ENCODE data around the gene CCDC181.

CCDC181 gene

DNA sequence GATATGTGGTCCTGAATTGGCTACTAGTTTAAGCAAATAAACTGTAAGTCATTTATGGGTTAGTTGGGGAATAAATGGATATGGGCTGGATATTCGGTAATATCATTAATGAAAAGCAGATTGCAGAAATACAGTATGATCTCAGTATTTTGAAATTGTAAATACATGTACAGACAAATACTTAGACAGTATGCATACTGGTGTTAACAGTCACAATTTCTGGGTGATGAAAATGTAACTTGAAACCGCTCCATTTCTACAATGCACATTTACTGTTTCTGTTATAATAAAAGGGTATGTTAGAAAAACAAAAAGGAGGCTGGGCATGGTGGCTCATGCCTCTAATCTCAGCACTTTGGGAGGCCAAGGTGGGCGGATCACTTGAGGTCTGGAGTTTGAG lies 31.3 kb downstream of the CCDC181 start:
- DNase-seq (ENCODE audit: low read depth), result no peak

DNA sequence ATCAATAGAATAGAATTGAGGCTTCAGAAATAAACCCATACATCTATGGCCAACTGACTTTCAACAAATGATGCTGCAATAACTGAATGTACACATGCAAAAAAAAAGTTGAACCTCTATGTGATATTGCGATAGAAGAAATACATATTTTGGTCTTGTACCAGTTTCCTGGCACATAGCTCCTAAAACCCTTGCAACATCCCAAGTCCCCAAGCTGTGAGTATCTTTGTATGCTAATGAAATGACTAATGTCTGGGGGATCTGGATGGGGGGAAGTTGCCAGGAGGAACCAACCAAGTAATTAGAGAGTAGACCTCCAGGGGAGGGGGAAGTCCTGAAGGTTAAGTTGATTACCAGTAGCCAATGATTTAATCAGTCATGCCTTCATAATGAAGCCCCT lies 34.9 kb downstream of the CCDC181 start:
- no peak for DNase-seq (ENCODE audit: low read depth)

DNA sequence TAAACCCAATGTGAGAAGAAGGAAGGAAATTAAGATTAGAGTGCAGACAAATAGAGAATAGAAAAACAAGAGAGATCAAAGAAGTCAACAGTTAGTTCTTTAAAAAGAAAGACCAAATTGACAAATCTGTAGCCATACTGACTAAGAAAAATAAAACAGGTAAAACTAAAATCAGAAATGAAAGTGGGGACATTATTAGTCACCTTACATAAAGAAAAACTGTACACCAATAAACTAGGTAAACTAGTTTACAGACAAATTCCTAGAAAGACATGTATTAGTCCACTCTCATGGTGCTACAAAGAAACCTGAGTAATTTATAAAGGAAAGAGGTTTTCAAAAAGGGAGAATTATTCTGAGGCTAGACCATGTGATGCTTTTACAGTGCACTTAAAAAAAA lies 37.0 kb downstream of the CCDC181 start:
- no peak for DNase-seq (ENCODE audit: low read depth)

DNA sequence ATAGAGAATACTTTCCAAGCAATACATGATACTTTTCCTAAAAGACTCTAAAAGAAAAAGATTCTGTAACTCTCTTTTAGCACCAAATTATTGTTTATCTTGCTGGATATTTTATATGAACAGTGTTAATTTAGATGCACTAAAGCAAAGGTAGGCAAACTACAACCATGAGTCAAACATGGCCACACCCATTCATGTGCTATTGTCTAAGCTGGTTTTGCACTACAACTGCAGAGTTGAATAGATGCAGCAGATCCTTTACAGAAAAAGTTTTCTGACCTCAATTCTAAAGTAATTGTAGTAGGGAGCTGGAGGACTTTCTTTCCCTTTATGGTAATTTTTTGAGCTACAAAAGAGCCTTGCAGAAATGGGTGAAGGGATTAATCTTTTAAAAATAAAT lies 39.9 kb downstream of the CCDC181 start:
- no peak for DNase-seq (ENCODE audit: low read depth)

DNA sequence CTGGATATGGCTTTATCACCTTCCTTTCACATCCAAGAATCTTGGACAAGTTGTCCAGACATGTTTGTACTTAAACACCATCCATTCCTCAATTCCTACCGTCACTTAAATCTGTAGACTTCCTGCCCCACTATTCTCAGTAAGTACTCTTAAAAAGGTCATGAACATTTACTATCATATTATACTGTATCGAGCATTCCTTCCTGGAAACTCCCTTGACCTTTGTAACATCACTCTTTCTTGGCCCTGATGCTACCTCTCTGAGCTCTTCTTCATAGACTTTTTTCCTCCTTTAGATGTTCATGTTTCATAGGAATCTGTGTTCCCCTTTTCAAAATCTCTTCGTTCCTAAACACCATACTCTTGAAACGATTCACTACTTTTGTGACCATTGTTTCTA lies 43.8 kb downstream of the CCDC181 start:
- no peak for DNase-seq (ENCODE audit: low read depth)

DNA sequence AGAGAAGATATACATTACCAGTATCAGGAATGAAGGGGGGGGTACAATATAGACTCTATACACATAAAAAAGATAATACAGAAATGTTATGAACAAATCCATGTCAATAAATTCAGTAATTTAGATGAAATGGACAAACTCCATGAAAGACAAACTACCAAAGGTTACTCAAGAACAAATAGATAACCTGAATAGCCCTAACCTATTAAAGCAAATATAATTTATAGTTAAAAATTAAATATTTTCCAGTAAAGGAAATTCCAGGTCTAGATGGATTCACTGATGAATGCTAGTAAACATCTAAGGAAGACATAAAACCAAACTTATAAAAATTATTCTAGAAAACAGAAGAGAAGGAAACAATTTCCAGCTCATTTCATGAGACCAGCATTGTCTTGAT lies 46.1 kb downstream of the CCDC181 start:
- no peak for DNase-seq (ENCODE audit: low read depth)

DNA sequence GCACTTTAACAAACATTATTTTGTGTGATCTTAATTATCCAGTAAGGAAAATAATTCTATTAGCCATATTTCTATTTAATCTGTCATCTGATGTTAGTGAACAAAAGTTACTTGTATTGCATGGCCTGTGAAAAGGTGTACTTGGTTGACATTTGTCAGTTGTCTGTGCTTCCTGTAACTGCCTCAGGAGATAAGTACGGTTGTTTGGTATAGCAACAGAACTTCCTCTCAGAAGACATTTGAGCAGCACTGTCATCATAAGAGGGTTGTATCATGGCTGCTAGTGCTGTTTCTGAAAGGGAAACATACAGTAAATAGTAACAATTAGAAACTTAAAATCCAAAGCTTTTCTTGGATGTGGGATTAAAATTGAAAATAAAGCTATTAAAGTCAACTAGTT lies 55.9 kb downstream of the CCDC181 start:
- no peak for DNase-seq (ENCODE audit: low read depth)

DNA sequence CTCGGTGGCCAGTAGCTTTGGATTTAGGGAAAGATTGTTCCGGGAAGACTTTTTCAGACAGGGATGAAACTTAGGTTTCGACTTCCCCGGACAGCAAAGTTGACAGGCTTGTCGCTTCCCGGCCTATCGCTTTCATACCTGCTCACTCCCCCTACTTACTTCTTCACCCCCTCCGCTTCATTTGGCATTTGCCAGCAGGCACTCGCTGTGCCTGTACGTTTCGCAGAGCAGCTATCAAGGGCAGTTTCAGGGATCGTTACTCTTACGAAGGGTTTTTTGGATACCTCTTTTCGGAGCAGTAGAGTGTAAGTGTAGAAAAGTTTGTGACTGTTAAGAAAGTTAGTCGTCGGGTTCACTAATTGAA lies 58.9 kb downstream of the CCDC181 start:
- peak; percentile 11 for DNase-seq (ENCODE audit: low read depth)

DNA sequence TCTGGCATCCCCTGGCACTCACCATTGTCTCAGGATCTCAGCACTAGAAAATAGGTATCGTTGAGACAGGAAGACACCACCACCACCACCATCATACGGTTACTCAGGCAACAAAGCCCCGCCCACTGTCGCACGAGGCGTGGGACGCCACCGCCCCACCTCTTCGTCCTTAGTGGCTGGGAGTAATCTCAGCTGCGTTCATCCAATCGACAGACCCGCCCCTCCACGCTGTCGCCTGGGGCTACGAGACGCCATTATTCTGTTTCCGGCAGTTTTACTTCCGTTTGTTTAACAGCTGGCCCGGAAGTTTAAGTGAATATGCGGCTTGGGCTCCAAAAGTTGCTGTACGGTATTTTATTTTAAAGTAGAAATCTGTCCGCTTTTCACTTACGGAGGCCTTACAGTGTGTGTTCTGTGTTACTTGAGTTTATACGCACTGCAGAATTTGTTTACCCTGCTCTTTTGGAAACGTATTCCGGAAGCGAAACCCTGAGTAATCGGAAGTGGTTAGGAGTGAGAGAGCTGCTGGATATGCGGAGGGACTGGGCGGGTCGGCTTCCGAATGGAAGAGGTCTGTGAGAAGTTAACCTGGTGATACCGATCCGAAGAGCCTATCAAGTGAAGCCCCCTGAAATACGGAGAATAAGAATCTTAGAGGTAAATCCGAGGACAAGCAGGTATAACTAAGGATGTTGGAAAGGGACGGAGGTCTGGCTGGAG lies 59.4 kb downstream of the CCDC181 start, which contains the start of the genes BLZF1 and NME7:
BLZF1 (plus strand) TSS at position 510 of the 720 bp plus-strand sequence. CDS start 1,328 bp downstream, outside the sequence.
NME7 (minus strand) TSS at position 112 of the 720 bp plus-strand sequence; CDS start at position 25, 87 bp downstream.
- peak; percentile 98 for DNase-seq (ENCODE audit: low read depth)

DNA sequence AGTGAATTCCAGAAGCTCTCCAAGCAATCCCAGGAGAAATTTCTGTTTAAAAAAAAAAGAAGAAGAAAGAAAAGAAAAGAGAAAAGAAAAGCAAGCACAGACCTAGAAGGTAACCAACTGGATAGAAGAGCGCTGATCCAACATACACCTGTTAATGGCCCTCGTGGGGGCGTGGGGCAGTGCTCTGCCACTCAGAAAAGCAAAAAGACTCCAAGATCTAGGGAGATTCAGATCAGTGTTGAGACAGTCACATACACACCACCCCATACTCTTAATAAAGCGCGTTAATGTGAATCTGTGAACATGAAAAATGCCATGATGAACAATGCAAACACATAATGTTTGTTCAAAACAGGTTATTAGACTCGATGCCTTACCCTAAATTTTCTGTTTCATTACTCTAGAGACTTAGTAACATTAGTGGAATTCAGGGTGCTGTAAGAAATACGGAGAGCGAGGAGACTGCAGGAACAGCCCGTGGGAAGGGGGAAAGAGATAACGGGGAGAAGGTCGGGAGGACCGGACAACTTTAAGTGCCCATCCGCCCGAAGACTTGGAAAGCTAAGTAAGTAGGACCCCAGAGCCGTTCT lies 60.1 kb downstream of the CCDC181 start:
- DNase-seq (ENCODE audit: low read depth), result no peak

DNA sequence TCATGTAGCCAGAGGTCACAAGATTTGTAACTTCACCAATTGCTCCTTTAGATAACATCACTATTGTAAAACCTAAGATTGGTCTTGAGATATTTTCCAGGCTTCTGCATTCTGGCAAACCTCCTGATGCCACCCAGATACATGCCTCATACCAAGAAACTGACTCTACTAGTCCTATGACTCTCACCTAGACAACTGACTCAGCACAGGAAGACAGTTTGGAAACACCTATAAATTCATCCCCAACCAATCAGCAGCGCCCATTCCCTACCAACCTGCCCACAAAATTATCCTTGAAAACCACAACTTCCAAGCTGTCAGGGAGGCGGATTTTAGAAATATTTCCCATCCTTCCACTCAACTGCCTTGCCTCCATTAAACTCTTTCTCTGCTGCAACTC lies 62.3 kb downstream of the CCDC181 start:
- no peak for DNase-seq (ENCODE audit: low read depth)

DNA sequence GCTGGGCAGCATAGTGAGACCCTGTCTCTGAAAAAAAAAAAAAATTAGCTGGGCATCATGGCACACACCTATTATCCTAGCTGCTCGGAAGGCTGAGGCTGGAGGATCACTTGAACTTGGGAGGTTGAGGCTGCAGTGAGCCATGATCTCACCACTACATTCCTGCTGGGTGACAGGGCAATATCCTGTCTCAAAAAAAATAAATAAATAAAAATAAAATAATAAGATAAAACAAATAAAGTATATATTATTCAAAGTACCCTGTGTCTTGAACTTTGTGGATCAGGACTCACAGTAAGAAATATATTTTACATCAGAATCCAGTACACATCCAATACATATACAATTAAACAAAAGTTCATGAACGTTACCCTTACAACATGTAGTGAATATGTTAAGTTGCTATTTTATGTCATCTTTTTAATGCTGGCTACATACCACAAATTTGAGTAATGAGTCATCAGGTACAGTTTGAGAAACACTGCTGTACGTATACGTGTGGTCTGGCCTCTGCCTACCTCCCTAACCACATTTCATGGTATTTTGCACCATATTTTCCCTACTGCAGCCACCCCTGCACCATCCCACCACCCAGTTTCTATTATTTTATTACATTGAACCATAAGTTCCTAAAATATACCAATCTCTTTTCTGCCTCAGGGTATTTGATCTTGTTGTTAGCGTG lies 64.1 kb downstream of the CCDC181 start:
- no peak for DNase-seq (ENCODE audit: low read depth)

DNA sequence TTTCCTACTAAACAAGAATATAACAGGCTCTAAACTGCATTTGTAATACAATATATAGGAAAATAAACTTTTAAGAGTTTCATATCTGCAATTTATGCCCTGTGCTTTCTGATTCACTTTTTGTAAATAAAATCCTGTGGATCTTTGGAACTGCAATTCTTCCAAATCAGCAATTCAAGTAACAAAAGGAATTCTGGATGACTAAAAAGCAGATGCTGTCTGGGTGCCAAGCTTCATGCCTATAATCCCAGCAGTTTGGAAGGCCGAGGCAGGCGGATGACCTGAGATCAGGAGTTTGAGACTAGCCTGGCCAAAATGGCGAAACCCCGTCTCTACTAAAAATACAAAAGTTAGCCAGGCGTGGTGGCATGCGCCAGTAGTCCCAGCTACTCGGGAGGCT lies 66.0 kb downstream of the CCDC181 start:
- no peak for DNase-seq (ENCODE audit: low read depth)

DNA sequence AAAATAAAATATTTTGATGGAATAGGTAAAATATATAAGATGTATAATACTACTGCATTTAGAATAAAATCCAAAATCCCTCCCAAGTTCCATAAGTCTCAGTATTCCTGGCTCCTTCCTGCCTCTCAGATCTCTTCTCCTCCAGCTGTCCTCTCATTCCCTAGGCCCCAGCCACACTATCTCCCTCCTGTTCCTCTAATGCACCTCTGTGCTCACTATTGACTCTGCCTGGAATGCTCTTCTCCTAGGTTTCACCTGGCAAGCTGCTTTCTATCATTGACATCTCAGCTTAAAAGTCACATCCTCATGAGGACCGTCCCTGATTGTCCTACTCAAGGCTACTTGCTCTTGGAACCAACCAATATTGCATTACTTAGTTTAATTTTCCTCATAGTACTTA lies 66.9 kb downstream of the CCDC181 start:
- DNase-seq (ENCODE audit: low read depth), result no peak

DNA sequence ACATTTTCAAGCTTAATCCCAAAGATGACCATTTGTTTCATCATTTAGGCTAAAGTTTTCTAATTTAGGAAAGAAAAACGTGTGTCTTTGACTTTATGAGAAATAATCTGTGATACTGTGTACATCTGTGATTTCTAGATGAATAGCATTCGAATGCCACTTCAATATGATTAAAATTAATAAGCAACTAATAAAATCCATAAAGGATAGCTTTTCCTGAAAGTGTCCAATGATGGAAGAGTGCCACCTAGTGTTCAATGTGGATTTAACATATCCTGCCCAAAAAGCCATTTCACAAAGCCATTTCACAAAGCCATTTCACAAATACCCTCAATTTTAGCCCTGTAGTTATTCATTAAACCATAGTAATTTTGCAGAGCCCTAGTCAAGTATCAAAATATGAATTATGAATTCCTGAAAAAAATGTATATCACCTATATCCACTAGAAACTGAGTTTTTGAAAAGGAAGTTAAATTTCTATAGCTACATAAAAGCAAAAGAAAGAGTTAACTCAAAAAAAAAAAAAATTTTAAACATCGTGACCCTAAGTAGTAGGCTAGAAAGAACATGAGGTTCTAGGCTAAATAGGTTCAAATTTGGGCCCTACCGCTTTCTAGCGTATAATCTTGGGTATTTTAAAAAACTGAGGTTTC lies 78.8 kb downstream of the CCDC181 start:
- DNase-seq (ENCODE audit: low read depth), result no peak

DNA sequence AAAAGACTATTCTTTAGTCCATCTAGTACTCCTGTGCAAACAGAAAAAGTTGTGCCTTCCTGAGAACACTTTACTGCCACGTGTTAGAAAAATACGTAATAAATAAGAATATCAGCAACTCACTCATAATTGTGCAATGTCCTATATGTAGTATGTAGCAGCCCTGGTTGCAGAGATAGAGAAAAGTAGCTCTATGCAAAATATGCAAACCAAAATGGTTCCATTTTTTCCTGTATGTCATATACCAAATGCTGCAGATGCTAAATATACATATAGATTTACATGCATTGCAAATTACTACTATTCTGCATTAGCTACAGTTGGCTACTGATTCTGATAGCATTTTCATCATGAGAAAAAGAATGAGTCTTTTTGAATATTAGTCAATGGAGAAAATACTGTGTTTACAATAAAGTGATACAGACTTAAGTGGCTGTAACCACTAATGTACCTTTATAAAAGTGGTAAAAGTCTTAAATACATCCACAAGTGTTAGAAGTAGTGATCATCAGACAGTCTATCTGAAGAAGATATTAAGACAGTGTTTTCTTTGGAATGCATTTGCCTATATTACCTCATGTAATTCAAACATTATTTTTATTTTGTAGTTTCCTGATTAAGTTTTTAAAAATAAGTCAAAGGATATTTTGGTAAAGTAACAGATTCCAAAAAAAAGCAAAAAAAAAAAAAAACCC lies 79.4 kb downstream of the CCDC181 start:
- no peak for DNase-seq (ENCODE audit: low read depth)

DNA sequence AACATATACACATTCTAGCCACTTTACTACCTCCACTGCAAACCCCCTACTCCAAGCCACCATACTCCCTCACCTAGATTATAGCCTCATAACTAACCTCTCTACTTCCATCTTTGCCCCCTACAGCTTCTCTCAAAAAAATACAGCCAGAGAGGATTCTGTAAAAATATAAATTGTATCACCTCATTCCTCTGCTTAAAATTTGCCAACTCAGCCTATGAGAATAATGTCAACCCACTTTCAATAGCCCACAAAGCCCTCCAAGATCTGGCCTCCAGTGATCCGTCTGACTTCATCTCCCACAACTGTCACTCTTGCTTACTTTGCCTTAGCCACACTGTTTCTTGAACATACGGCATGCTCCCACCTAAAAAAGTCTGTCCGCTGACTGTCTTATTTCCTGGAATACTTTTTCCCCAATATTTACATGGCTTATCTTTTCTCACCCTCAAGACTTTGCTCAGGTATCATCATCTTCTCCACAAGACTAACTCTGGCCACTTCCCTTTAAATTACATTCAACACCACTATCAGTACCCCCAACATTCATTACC lies 81.2 kb downstream of the CCDC181 start:
- DNase-seq (ENCODE audit: low read depth), result no peak

DNA sequence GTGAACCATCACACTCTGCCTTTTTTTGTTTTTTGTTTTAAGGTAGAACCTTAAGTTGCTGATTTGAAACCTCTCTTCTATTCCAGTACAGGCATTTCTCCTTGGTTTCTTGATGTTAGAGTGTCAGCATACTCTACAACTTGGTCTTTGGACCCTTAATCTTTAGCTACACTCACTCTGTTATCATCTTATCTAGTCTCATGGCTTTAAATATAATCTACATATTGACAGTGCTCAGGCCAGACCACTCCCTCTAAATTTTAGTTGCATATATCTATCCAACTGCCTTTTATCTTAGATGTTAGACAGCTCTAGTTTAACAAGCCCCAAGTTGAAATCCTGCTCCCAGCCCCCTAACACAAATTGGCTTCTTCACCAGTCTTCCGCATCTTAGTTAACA lies 81.8 kb downstream of the CCDC181 start:
- no peak for DNase-seq (ENCODE audit: low read depth)
